Fibroblast of pulmonary artery (primary cell): Measurements from ENCODE around the gene ATG9B.
A peak's percentile ranks its signal among the peaks of the same experiment; 100 is the strongest.

Source experiments
- DNase-seq: peaks from one replicate; pipeline ENCODE4 v3.0.0-alpha.2; 2010; ENCODE audit warnings: low read depth
- H3K4me3 ChIP-seq: replicated peaks from 2 replicates; pipeline ENCODE4 v1.5.1; 2011; ENCODE audit warnings: low read depth, mild to moderate bottlenecking, control low read depth, low read length, moderate library complexity
- CTCF ChIP-seq: IDR thresholded peaks from 2 replicates; pipeline ENCODE4 v1.5.1; 2011; ENCODE audit warnings: mild to moderate bottlenecking, control low read depth, low read length, inconsistent platforms; ENCODE audit errors: missing control alignments

The ATG9B gene

GRCh38 chr7:151035026-151035717, 10.9 kb upstream of the ATG9B start:
- no peak for TF ChIP-seq CTCF
- no peak for DNase-seq

GRCh38 chr7:151034312-151035025, 10.2 kb upstream of the ATG9B start:
- no peak for TF ChIP-seq CTCF
- DNase-seq: no peak
- H3K4me3 ChIP-seq: no peak overlapping the region

More at GRCh38 chr7:151035026-151035717, 10.9 kb upstream of the ATG9B start:
- no peak overlapping the region for H3K4me3 ChIP-seq

DNA sequence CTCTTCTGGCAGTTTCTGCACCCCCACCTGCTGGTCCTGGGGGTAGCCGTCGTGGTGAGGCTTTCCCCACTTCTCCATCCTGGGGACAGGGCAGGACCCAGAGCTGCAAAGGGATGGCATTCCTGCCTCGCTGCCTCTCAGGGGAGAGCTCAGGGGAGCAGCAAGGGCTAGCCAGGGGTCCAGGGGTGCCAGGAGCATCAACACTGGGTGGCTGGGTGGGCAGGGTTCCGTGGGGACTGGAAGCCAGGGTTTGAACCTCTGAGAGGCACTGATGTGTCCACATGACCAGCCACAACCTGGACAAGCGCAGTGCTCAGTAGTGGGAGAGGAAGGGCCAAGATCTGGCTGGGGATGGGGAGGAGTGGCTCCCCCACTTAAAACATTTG, 9.6 kb upstream of the ATG9B start:
- no peak for TF ChIP-seq CTCF
- DNase-seq: no peak
- no peak overlapping the region for H3K4me3 ChIP-seq

DNA sequence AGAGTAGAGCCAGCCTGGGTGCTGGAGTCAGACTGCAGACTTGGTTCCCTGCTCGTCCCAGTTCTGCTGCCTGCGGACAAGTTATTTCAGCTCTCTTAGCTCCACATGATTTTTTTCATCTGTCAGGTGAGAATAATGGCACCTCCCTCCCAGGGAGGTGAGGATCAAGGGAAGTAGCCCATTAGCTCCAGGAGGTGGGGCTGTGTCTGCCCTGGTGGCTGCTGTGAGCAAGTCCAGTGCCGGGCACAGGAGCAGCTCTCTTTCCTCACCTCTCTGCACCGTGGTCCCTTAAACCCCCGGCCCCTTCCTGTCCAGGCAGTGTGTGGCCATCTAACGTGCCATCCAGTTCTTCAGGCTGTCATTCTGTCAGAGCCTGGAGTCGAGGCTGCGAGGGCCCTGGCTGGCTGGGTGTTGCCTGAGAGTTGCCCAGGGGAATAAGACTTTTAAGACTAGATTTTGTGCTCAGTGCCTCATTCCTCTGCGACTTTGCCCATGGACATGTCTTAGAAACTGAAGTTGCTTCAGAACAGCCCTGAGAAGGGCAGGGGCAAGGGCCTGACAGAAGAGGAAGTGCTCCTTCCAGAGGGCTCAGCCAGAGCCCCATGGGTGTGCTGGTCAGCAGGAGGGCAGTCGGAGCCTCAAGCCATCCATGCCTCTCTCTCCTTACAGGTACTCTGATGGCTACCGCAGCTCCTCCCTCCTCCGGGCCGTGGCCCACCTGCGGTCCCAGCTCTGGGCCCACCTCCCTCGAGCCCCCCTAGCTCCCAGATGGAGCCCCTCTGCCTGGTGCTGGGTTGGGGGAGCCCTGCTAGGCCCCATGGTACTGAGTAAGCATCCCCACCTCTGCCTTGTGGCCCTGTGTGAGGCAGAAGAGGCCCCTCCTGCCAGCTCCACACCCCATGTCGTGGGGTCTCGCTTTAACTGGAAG, 8.9 kb upstream of the ATG9B start:
- no peak overlapping the region for H3K4me3 ChIP-seq
- no peak for TF ChIP-seq CTCF
- DNase-seq: no peak

DNA sequence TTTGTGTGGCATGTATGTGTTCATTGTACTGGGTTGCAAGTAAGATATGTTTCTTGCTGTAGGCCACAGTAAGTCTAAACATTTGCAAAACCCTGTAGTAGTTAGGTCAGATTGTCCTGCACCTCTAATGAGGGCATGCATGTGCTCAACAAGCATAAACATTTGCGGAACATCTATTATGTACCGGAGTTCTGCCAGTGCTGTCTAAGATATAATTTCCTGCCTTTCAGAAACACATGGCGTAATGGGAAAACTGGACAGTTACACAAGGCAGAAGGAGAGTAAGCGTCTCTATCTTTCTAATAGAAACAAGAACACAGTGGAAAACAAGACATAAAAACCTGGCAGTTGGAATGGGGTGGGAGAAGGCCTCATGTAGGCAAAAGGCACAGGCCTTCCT, 6.7 kb upstream of the ATG9B start:
- no peak overlapping the region for H3K4me3 ChIP-seq
- no peak for TF ChIP-seq CTCF
- DNase-seq: no peak

- peak overlapping the region; percentile 88 for H3K4me3 ChIP-seq
- DNase-seq: no peak
- no peak for TF ChIP-seq CTCF
Observed at GRCh38 chr7:151028948-151029501, 4.7 kb upstream of the ATG9B start.
